ENCODE data around the gene GPATCH1. TPM values are rescaled to one million over a fixed set of nuclear protein-coding genes. Genes with fewer than 3 reads are reported as not detected.

The GPATCH1 gene
- total and polyA plus RNA-seq, 2 of the 13 experiments (the other 11 are each of a cell fraction or from before 2014, with no cell fraction given) = 6.8 to 6.9 TPM

DNA sequence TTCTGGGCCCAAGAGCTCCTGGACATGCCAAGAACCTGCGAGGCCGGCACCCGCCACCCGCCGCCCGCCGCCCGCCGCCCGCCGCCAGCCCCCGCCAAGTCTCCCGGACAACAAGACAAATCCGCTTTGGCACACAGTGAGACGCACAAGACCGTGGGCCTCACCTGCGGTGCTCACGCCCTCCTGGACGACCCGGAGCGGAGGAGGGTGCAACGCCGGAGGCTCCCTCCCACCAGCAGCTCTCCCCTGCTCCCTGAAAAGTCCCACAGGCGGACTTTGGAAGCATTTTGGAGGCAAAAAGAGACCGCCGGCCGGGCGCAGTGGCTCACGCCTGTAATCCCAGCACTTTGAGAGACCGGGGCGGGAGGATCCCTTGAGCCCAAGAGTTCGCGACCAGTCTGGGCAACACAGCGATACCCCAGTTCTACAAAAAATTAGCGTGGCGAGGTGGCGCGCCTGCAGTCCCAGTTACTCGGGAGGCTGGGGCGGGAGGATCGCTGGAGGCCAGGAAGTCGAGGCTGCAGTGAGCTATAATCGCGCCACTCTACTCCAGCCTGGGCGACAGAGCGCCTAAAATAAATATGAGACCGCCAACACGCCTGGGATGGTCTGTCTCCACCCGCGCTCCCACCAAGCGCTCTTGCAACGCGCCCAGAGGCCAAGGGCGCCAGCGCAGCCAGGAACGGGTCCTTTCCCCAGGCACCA, 17.1 kb upstream of the GPATCH1 start:
- peaks cover 51% of the 10 kb centered on the region for H3K79me2 ChIP-seq (ENCODE audit: insufficient read depth, low read length)
- TF ChIP-seq, protein P1, sequence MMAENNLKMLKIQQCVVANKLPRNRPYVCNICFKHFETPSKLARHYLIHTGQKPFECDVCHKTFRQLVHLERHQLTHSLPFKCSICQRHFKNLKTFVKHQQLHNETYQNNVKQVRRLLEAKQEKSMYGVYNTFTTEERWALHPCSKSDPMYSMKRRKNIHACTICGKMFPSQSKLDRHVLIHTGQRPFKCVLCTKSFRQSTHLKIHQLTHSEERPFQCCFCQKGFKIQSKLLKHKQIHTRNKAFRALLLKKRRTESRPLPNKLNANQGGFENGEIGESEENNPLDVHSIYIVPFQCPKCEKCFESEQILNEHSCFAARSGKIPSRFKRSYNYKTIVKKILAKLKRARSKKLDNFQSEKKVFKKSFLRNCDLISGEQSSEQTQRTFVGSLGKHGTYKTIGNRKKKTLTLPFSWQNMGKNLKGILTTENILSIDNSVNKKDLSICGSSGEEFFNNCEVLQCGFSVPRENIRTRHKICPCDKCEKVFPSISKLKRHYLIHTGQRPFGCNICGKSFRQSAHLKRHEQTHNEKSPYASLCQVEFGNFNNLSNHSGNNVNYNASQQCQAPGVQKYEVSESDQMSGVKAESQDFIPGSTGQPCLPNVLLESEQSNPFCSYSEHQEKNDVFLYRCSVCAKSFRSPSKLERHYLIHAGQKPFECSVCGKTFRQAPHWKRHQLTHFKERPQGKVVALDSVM (CRISPR knock-in tag; IDR thresholded peaks at IDR 0.05) = peak; percentile 99
- TF ChIP-seq PITX1 (CRISPR knock-in tag; IDR thresholded peaks at IDR 0.05) = 0 out of 2 replicates have a peak, but pooled peaks have one; percentile 28
- TF ChIP-seq SALL1 (CRISPR knock-in tag; IDR thresholded peaks at IDR 0.05) = peak; percentile 30; the same call in 1 of the 2 replicates
- TF ChIP-seq ZNF768 (CRISPR knock-in tag; IDR thresholded peaks at IDR 0.05) = peak; percentile 55; the same call in 1 of the 2 replicates
- no peak for TF ChIP-seq SOX6 (IDR thresholded peaks at IDR 0.05)
- 0 out of 2 replicates have a peak, but pooled peaks have one; percentile 18 for TF ChIP-seq SOX6 (CRISPR knock-in tag; IDR thresholded peaks at IDR 0.05)
- TF ChIP-seq AKAP8 (CRISPR knock-in tag; IDR thresholded peaks at IDR 0.05) = peak; percentile 40; the same call in 1 of the 2 replicates
- no peak for TF ChIP-seq SP5 (CRISPR knock-in tag; IDR thresholded peaks at IDR 0.05; ENCODE audit: borderline replicate concordance, low read depth)
- peak; percentile 59; the same call in 1 of the 2 replicates for TF ChIP-seq ZIK1 (CRISPR knock-in tag; IDR thresholded peaks at IDR 0.05; ENCODE audit: borderline replicate concordance, low read depth)
- TF ChIP-seq ZNF710 (CRISPR knock-in tag; IDR thresholded peaks at IDR 0.05; ENCODE audit: borderline replicate concordance) = peak; percentile 45; the same call in 1 of the 2 replicates
- peak; percentile 34; the same call in 1 of the 2 replicates for TF ChIP-seq ZNF317 (CRISPR knock-in tag; IDR thresholded peaks at IDR 0.05)
- peak; percentile 92 for TF ChIP-seq ZMYM3 (CRISPR knock-in tag; IDR thresholded peaks at IDR 0.05)
- TF ChIP-seq HOXA7 (CRISPR knock-in tag; IDR thresholded peaks at IDR 0.05) = no peak
- TF ChIP-seq, protein P2, sequence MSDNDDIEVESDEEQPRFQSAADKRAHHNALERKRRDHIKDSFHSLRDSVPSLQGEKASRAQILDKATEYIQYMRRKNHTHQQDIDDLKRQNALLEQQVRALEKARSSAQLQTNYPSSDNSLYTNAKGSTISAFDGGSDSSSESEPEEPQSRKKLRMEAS (IDR thresholded peaks at IDR 0.05) = peak; percentile 61; the same call in 1 of the 2 replicates
- TF ChIP-seq ZNF20 (CRISPR knock-in tag; IDR thresholded peaks at IDR 0.05) = no peak
- TF ChIP-seq, protein P3, sequence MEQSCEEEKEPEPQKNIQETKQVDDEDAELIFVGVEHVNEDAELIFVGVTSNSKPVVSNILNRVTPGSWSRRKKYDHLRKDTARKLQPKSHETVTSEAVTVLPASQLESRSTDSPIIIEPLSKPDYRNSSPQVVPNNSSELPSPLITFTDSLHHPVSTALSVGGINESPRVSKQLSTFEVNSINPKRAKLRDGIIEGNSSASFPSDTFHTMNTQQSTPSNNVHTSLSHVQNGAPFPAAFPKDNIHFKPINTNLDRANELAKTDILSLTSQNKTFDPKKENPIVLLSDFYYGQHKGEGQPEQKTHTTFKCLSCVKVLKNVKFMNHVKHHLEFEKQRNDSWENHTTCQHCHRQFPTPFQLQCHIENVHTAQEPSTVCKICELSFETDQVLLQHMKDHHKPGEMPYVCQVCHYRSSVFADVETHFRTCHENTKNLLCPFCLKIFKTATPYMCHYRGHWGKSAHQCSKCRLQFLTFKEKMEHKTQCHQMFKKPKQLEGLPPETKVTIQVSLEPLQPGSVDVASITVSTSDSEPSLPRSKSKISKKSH (CRISPR knock-in tag; IDR thresholded peaks at IDR 0.05; ENCODE audit: borderline replicate concordance) = peak; percentile 49; the same call in 1 of the 2 replicates
- 0 out of 2 replicates have a peak, but pooled peaks have one; percentile 14 for TF ChIP-seq ARNT2 (CRISPR knock-in tag; IDR thresholded peaks at IDR 0.05; ENCODE audit: low read depth)
- no peak; the same call in 1 of the 2 replicates for TF ChIP-seq SPEN (CRISPR knock-in tag; IDR thresholded peaks at IDR 0.05; ENCODE audit: low read depth)

More for the DNA sequence above, 17.1 kb upstream of the GPATCH1 start:
- BruUV-seq (replicated peaks) = no TSS peak
- no peak for FAIRE-seq
- no peak for DNase-seq (ENCODE audit: low spot score)
- 0% methylated on average over 3 of the region's 56 CpGs for WGBS (ENCODE audit: low lambda C conversion rate)
- ATAC-seq = peak; percentile 74
- Histone ChIP-seq H3K4me2 (ENCODE audit: low read depth, low read length) (peak overlapping the region; percentile 91), H4K20me1 (ENCODE audit: insufficient read depth, low read length) (peaks cover 36% of the 10 kb centered on the region), H2AFZ (ENCODE audit: low read length) (no peak overlapping the region), H3K9ac (ENCODE audit: insufficient read depth, low read depth, low read length) (peak overlapping the region; percentile 88), H3K4me3 (replicated peaks in 1 of 3; ENCODE audit: insufficient read depth in 1 of 3, low read depth in 2 of 3, low read length in 3 of 3) (peak overlapping the region; percentile 82 to 96 (median 96)), H3K9me3 (ENCODE audit: low read length) (no peaks in the 10 kb centered on the region), H3K27me3 (ENCODE audit: control insufficient read depth in 1 of 2, insufficient read depth in 2 of 2, low read length in 2 of 2) (no peaks in the 10 kb centered on the region), H3K27ac (ENCODE audit: extremely low read length, insufficient read depth, low read length) (peak overlapping the region; percentile 64), H3K4me1 (ENCODE audit: insufficient read depth, low read length) (peaks cover 59% of the 10 kb centered on the region), H3K36me3 (replicated peaks in 1 of 2; ENCODE audit: control insufficient read depth in 1 of 2, insufficient read depth in 2 of 2, low read length in 2 of 2) (peaks cover 0 to 2% of the 10 kb centered on the region in 2 experiments; a peak in 2 of 5 replicates)
- intact Hi-C loops (cut with micrococcal nuclease; ENCODE audit: unreplicated experiment) (loop anchor here (1.0 to 10.0 kb wide), 3 partner anchors 17 to 89 kb away; partner anchors contain the start of genes CEP89, FAAP24 and GPATCH1), in situ Hi-C loops (cut with HindIII; ENCODE audit: extremely low pct_ligation_motif_present, low pct_unique_long_range_greater_than_20kb) (no loop called here)
- ChIA-PET CTCF (ENCODE audit: low intra/inter-chr PET ratio, low total read pairs) (no interaction called here), POLR2A (interaction anchor here (1.8 to 4.5 kb wide), 2 partner anchors 22 to 27 kb away, joined by 5 to 28 read pairs; no protein-coding TSS in a partner anchor)
